DMS 273 treated with DMSO at 0.1 percent for 48 hours (cell line): ENCODE data around the gene CSPG4.
"Not testable (repeated sequence)": the region's sequence is repeated elsewhere in the genome, so short reads cannot be mapped to it uniquely, and the experiment has no call there.

Experiments used
- DNase-seq: peaks from one replicate; lab custom pipeline; 2025; lab: John Stamatoyannopoulos, UW

The CSPG4 gene

GRCh38 chr15:75648156-75649000, 64.3 kb downstream of the CSPG4 start:
- no peak for DNase-seq

GRCh38 chr15:75647370-75648155, 65.1 kb downstream of the CSPG4 start, which contains the start of gene SNX33:
TSS of gene SNX33 (plus strand) at chr15:75647912. CDS start at chr15:75649103, 1,191 bp downstream.
- DNase-seq, result no peak

- no peak for DNase-seq
Observed at GRCh38 chr15:75646944-75647364, 65.7 kb downstream of the CSPG4 start.

GRCh38 chr15:75646112-75646943, 66.3 kb downstream of the CSPG4 start:
- DNase-seq, result no peak

- DNase-seq, result no peak
Observed at GRCh38 chr15:75644376-75644775, 68.3 kb downstream of the CSPG4 start.

GRCh38 chr15:75641603-75642002, 71.0 kb downstream of the CSPG4 start:
- DNase-seq, result no peak

- no peak for DNase-seq
Observed at GRCh38 chr15:75641179-75641503, 71.5 kb downstream of the CSPG4 start.

GRCh38 chr15:75640483-75641178, 72.0 kb downstream of the CSPG4 start:
- peak; percentile 18 for DNase-seq

GRCh38 chr15:75639709-75640482, 72.8 kb downstream of the CSPG4 start, which contains the start of gene IMP3:
TSS of gene IMP3 (minus strand) at chr15:75640224. CDS start at chr15:75640168, 56 bp downstream.
- peak; percentile 89 for DNase-seq

- no peak for DNase-seq
Observed at GRCh38 chr15:75639191-75639708, 73.4 kb downstream of the CSPG4 start.

- no peak for DNase-seq
Observed at GRCh38 chr15:75637245-75638009, 75.2 kb downstream of the CSPG4 start.

- no peak for DNase-seq
Observed at GRCh38 chr15:75636026-75636425, 76.6 kb downstream of the CSPG4 start.

- not testable (repeated sequence) for DNase-seq
Observed at GRCh38 chr15:75633922-75634321, 78.7 kb downstream of the CSPG4 start.

- DNase-seq, result no peak
Observed at GRCh38 chr15:75631935-75632334, 80.7 kb downstream of the CSPG4 start.

- peak; percentile 78 for DNase-seq
Observed at GRCh38 chr15:75625542-75626347, 86.9 kb downstream of the CSPG4 start, which contains the start of gene SNUPN. TSS of gene SNUPN (minus strand) at chr15:75625725. CDS start at chr15:75621051, 4,674 bp downstream.
